HG03442 (cell line): ENCODE data around the gene MPL.

Experiments
- ATAC-seq: cut with Tn5 transposase; IDR thresholded peaks from one replicate; pipeline ENCODE4 v1.9.1; 2021; ENCODE audit warnings: mild to moderate bottlenecking, moderate library complexity; ENCODE audit not compliant: unreplicated experiment

MPL gene

DNA sequence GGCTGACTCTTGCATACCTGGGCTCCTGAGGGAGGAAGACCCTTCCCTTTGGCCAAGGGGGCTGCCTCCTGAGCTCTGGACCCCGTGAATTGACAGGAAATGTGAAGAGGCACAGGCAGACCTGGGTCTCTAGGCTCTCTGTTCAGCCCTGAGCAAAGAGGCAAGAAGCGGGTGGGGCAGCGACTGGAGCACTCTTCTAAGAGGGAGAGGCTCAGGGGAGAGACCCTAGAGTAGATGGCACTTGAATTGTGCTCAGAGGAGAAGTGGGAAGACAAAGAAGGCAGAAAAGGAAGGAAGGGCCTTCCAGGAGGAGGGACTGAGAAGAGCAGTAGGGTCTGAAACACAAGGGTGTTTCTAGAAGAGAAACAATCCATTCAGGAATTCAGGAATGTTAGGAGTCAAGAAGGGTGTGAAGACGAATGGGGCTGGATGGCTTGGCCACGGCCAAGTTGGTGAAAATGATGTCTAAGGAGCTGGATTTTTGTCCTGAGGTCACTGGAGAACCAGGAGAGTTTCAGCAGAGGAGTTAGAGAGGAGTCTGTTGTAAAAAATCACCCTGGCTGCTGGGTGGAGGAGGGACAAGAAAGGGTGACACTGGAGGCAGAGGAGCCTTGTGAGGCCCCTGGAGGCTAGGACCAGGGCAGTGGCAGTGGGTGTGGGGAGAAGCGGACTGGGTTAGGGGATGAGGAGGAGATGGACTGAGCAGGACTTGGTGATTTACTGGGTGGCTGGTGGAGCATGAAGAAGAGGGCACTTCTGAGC lies 31.5 kb upstream of the MPL start:
- no peak for ATAC-seq

DNA sequence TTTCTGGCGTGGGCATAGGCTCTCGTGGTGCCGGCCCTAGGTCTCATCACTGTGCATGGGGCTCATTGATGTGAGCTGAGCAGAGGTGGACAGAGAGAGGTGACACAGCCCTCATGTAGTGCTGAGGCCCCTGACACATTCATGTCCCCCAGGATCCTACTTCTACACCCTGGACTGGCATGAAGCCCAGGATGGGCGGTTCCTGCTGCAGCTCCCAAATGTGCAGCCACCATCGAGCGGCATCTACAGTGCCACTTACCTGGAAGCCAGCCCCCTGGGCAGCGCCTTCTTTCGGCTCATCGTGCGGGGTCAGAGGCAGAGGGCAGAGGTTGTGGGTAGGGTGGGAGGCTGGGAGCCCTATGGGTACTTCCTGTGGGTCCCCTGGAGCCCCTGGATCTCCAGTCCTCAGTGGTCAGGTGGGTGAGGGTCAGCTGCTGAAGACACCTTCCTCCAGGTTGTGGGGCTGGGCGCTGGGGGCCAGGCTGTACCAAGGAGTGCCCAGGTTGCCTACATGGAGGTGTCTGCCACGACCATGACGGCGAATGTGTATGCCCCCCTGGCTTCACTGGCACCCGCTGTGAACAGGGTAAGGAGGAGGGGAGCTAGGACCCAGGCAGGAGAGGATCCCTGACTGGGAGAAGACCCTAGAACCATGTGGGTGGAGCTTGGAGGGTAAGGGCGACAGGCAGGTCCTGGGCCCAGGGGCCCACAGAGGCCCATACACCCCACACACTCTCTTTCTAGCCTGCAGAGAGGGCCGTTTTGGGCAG lies 30.7 kb upstream of the MPL start:
- no peak for ATAC-seq

DNA sequence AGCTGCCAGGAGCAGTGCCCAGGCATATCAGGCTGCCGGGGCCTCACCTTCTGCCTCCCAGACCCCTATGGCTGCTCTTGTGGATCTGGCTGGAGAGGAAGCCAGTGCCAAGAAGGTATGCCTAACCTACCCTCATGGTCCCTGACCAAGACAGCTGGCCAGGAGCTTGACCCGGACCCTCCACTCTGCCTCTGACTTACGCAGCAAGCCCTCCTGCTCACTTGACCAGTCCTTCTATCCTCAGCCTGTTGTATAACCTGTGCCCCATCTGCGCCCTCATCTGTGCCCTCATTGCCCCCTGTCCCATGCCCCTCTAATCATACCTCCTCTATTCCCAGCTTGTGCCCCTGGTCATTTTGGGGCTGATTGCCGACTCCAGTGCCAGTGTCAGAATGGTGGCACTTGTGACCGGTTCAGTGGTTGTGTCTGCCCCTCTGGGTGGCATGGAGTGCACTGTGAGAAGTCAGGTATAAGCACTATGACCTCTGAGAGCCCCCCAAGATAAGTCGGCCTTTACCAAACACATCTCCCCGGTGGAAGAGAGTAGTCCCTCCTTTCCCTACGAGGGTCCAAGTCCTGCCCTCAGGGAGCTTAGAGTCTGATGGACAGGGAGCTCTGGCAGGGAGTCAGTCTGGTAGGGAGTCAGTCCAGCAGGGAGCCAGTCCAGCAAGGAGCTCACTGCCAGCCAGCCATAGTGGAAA lies 30.0 kb upstream of the MPL start:
- ATAC-seq: no peak

- no peak for ATAC-seq
Measured at GRCh38 chr1:43308635-43309404, 28.8 kb upstream of the MPL start.

DNA sequence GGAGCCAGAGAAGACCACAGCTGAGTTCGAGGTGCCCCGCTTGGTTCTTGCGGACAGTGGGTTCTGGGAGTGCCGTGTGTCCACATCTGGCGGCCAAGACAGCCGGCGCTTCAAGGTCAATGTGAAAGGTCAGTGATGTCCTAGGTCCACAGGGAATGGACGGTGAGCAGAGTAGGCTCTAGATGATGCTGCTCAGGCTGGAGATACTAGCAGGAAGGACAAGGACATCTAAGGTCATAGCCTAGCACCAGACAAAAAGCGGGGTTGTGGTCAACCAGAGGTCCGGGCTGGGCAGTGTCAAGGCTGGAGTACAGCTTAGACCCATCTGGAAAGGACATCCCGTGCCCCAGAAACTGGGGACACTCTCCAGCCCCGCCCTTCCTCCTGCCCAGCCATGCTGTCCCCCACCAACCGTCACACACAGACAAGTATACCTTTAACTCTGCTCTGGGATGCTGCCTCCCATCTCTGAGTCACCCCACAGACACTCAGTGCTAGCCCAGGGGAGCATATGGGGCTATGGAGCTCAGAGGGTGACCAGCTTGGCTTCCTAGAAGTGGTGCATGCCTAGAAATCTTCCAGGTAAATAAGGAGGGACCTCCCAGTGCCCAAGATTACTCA lies 28.1 kb upstream of the MPL start:
- no peak for ATAC-seq

DNA sequence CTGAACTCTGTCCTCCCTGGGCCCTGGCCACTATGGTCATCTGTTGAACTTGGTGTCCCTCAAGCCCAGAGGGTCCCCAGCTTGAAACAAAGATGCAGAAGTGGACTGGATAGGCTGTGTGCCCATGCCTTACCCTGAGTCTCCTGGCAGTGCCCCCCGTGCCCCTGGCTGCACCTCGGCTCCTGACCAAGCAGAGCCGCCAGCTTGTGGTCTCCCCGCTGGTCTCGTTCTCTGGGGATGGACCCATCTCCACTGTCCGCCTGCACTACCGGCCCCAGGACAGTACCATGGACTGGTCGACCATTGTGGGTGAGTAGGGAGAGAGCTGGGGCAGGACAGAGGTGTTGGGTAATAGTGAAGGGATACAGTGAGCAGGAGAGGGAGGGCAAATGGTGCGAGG lies 26.1 kb upstream of the MPL start:
- no peak for ATAC-seq

DNA sequence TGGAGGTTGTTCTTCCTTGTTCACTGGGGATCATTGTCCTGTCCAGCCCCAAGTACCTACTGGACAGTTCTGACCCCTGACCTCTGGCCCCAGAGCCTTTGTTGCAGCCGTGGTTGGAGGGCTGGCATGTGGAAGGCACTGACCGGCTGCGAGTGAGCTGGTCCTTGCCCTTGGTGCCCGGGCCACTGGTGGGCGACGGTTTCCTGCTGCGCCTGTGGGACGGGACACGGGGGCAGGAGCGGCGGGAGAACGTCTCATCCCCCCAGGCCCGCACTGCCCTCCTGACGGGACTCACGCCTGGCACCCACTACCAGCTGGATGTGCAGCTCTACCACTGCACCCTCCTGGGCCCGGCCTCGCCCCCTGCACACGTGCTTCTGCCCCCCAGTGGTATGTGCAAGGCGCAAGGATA lies 25.4 kb upstream of the MPL start:
- no peak for ATAC-seq

GRCh38 chr1:43312663-43313515 lies 24.7 kb upstream of the MPL start:
- ATAC-seq: no peak

GRCh38 chr1:43313771-43314170 lies 23.8 kb upstream of the MPL start:
- no peak for ATAC-seq

- ATAC-seq: no peak
Measured at GRCh38 chr1:43314233-43314632, 23.4 kb upstream of the MPL start.

- no peak for ATAC-seq
Measured at GRCh38 chr1:43315481-43315880, 22.1 kb upstream of the MPL start.

DNA sequence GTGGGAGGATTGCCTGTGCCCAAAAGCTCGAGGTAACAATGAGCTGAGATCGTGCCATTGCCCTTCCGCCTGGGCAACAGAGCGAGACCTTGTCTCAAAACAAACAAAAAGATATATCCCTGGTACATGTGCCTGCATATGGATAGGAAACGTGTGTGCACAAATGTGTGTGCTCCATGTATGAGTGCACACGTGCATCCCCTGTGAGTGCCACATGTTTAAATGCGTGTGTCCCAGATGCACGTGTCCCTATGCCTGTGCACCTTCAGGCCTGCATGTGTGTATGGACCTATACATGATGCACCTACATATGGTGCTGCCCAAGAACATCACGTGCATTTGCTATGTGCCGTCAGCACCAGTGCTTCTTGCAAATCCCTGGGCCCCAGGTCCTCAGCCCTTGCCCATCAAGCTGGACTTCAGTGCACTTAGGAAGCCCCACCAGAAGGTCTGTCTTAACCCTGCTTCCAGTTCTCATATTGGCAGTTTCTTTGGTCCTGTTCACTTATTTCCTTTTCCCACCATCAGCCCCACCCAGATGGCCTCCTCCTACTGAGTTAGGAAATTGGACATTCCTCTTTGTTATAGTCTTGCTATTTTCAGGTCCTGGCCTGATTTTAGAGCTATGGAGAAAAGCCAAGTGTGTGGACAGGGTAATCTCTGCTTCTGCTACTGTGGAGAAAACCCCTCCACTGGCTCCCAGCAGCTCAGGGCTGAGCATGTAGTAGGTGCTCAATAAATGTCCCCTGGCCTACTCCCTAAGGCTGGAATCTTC lies 21.5 kb upstream of the MPL start:
- ATAC-seq: no peak

GRCh38 chr1:43316738-43317520 lies 20.7 kb upstream of the MPL start:
- no peak for ATAC-seq

- no peak for ATAC-seq
Measured at GRCh38 chr1:43317817-43318471, 19.7 kb upstream of the MPL start.

DNA sequence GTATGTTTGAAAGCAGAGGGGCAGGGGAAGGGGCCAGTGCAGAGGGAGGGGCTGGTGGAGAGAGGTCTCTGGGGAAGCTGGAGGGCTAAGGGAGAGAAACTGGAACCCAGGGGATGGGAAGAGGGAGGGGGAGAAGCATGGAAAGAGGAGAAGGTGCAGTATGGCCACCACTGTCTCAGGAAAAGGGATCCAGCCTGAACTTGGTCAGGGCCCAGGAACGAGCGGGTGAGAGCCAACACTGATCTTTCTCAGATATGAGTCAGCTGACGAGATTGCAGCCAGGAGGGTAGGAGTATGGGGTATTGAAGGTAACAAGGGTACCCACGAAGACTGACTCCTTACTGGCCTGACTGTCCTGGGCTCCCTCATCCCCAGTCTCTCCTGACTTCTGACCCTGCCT lies 18.8 kb upstream of the MPL start:
- no peak for ATAC-seq

- no peak for ATAC-seq
Measured at GRCh38 chr1:43319288-43319687, 18.3 kb upstream of the MPL start.

DNA sequence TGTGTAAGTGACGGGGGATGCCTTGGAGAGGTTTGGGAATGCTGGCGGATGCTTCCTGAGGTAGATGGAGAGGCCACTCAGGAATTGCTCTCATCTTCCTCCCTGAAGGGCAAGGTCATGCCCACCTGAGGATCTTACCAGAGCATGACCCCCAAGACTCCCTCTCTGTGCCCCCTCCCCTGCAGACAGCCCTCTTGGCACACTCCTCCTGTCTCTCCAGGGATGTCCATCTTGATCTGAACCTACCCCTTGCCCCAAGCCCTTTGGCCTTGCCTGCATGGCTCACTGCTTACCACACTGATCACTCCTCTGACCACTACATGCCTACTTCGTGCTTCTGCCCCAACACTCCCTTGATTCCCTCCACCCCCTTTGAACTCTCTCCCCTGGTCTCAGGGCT lies 17.9 kb upstream of the MPL start:
- ATAC-seq: no peak
